Muscle of leg (tissue), 16 donors: ENCODE measurements around the gene RNPS1. TPM values are rescaled to one million over a fixed set of nuclear protein-coding genes. Genes with fewer than 3 reads are reported as not detected.

Experiments used
- DNase-seq: peaks from one replicate; pipeline ENCODE4 v3.0.0; 2013
- H3K27ac ChIP-seq: one replicate; pipeline ENCODE4 v1.5.1; 2013; ENCODE audit warnings: mild to moderate bottlenecking, low read length, control low read depth
- H3K27me3 ChIP-seq: one replicate; pipeline ENCODE4 v1.6.1; 2013; ENCODE audit warnings: low read length; ENCODE audit not compliant: control insufficient read depth, insufficient read depth
- H3K36me3 ChIP-seq: one replicate; pipeline ENCODE4 v1.6.1; 2013; ENCODE audit warnings: low read length; ENCODE audit not compliant: control insufficient read depth, insufficient read depth
- H3K4me1 ChIP-seq: one replicate; pipeline ENCODE4 v1.6.1; 2013; ENCODE audit warnings: low read length; ENCODE audit not compliant: control insufficient read depth, insufficient read depth
- H3K4me3 ChIP-seq: one replicate; pipeline ENCODE4 v1.5.1; 2013; ENCODE audit warnings: low read length, control low read depth
- H3K9me3 ChIP-seq: replicated peaks from 2 replicates; pipeline ENCODE4 v1.6.1; 2013; ENCODE audit warnings: low read depth, low read length; ENCODE audit not compliant: control insufficient read depth
- WGBS: methylation state at CpG from one replicate; pipeline ENCODE4 v1.1.5; 2013; ENCODE audit warnings: missing lambda C conversion rate; ENCODE audit not compliant: insufficient coverage; 5-methylcytosine and 5-hydroxymethylcytosine counted together
- long read RNA-seq, 11 donors: transcript quantifications; one replicate each; lab custom pipeline, GENCODE V29; 2026
- polyA plus RNA-seq, 8 donors: library from polyadenylated mRNA; unstranded; fragments of 120-200 nt; gene quantifications; one replicate each; pipeline versions ENCODE4 v1.2.1 to v1.2.3, GENCODE V29; 2013; ENCODE audit warnings: inconsistent platforms in 1 of 8, low replicate concordance in 1 of 8; ENCODE audit not compliant: insufficient read length in 8 of 8, insufficient read depth in 1 of 8
- total RNA-seq: library from RNA; stranded (reverse); fragments of 120-200 nt; gene quantifications from one replicate; pipeline ENCODE4 v1.2.4, GENCODE V29; 2013

RNPS1 gene, protein sequence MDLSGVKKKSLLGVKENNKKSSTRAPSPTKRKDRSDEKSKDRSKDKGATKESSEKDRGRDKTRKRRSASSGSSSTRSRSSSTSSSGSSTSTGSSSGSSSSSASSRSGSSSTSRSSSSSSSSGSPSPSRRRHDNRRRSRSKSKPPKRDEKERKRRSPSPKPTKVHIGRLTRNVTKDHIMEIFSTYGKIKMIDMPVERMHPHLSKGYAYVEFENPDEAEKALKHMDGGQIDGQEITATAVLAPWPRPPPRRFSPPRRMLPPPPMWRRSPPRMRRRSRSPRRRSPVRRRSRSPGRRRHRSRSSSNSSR
- total RNA-seq, result 80.7 TPM
- polyA plus RNA-seq, result 100 to 1,000 TPM; 169 to 198 (median 188) TPM
- long read RNA-seq, donor 1, transcript RNPS1-202 (8 exons, 2,241 nt), result major isoform, 20 of 40 reads
- long read RNA-seq, donor 1, transcript RNPS1-220 (7 exons, 2,037 nt), result minor isoform, 8 of 40 reads
- long read RNA-seq, donor 1, partial matches to known transcripts, result 0 of 40 reads
- long read RNA-seq, donor 1, other reads (novel, unspliced or antisense), result 0 of 40 reads
- long read RNA-seq, donor 2, partial matches to known transcripts, result 0 of 5 reads
- long read RNA-seq, donor 2, other reads (novel, unspliced or antisense), result 0 of 5 reads
- long read RNA-seq, donor 3, transcript RNPS1-202 (8 exons, 2,241 nt), result major isoform, 34 of 82 reads
- long read RNA-seq, donor 3, transcript RNPS1-220 (7 exons, 2,037 nt), result minor isoform, 16 of 82 reads
- long read RNA-seq, donor 3, transcript RNPS1-217 (7 exons, 1,514 nt), result minor isoform, 9 of 82 reads
- long read RNA-seq, donor 3, transcript RNPS1-206 (2 exons, 2,223 nt), result minor isoform, 5 of 82 reads
- long read RNA-seq, donor 3, partial matches to known transcripts, result 6 of 82 reads
- long read RNA-seq, donor 3, other reads (novel, unspliced or antisense), result 0 of 82 reads
- long read RNA-seq, donor 4, transcript RNPS1-220 (7 exons, 2,037 nt), result minor isoform, 6 of 61 reads
- long read RNA-seq, donor 4, transcript RNPS1-202 (8 exons, 2,241 nt), result major isoform, 25 of 61 reads
- long read RNA-seq, donor 4, transcript RNPS1-217 (7 exons, 1,514 nt), result minor isoform, 8 of 61 reads
- long read RNA-seq, donor 4, transcript RNPS1-219 (6 exons, 1,685 nt), result minor isoform, 5 of 61 reads
- long read RNA-seq, donor 4, partial matches to known transcripts, result 10 of 61 reads
- long read RNA-seq, donor 4, other reads (novel, unspliced or antisense), result 0 of 61 reads
- long read RNA-seq, donor 5, transcript RNPS1-219 (6 exons, 1,685 nt), result minor isoform, 7 of 180 reads
- long read RNA-seq, donor 5, transcript RNPS1-217 (7 exons, 1,514 nt), result minor isoform, 17 of 180 reads
- long read RNA-seq, donor 5, transcript RNPS1-220 (7 exons, 2,037 nt), result minor isoform, 33 of 180 reads
- long read RNA-seq, donor 5, transcript RNPS1-202 (8 exons, 2,241 nt), result major isoform, 74 of 180 reads
- long read RNA-seq, donor 5, partial matches to known transcripts, result 28 of 180 reads
- long read RNA-seq, donor 5, other reads (novel, unspliced or antisense), result 5 of 180 reads
- long read RNA-seq, donor 6, transcript RNPS1-217 (7 exons, 1,514 nt), result minor isoform, 12 of 121 reads
- long read RNA-seq, donor 6, transcript RNPS1-202 (8 exons, 2,241 nt), result major isoform, 47 of 121 reads
- long read RNA-seq, donor 6, transcript RNPS1-220 (7 exons, 2,037 nt), result minor isoform, 12 of 121 reads
- long read RNA-seq, donor 6, transcript RNPS1-206 (2 exons, 2,223 nt), result minor isoform, 8 of 121 reads
- long read RNA-seq, donor 6, partial matches to known transcripts, result 23 of 121 reads
- long read RNA-seq, donor 6, other reads (novel, unspliced or antisense), result 0 of 121 reads
- long read RNA-seq, donor 7, transcript RNPS1-217 (7 exons, 1,514 nt), result minor isoform, 9 of 90 reads
- long read RNA-seq, donor 7, transcript RNPS1-202 (8 exons, 2,241 nt), result major isoform, 35 of 90 reads
- long read RNA-seq, donor 7, transcript RNPS1-219 (6 exons, 1,685 nt), result minor isoform, 11 of 90 reads
- long read RNA-seq, donor 7, transcript RNPS1-220 (7 exons, 2,037 nt), result minor isoform, 14 of 90 reads
- long read RNA-seq, donor 7, partial matches to known transcripts, result 11 of 90 reads
- long read RNA-seq, donor 7, other reads (novel, unspliced or antisense), result 0 of 90 reads
- long read RNA-seq, donor 8, transcript RNPS1-219 (6 exons, 1,685 nt), result minor isoform, 7 of 61 reads
- long read RNA-seq, donor 8, transcript RNPS1-202 (8 exons, 2,241 nt), result major isoform, 19 of 61 reads
- long read RNA-seq, donor 8, transcript RNPS1-220 (7 exons, 2,037 nt), result minor isoform, 5 of 61 reads
- long read RNA-seq, donor 8, partial matches to known transcripts, result 16 of 61 reads
- long read RNA-seq, donor 8, other reads (novel, unspliced or antisense), result 0 of 61 reads
- long read RNA-seq, donor 9, transcript RNPS1-202 (8 exons, 2,241 nt), result major isoform, 28 of 77 reads
- long read RNA-seq, donor 9, transcript RNPS1-217 (7 exons, 1,514 nt), result minor isoform, 5 of 77 reads
- long read RNA-seq, donor 9, transcript RNPS1-220 (7 exons, 2,037 nt), result minor isoform, 10 of 77 reads
- long read RNA-seq, donor 9, partial matches to known transcripts, result 22 of 77 reads
- long read RNA-seq, donor 9, other reads (novel, unspliced or antisense), result 0 of 77 reads
- long read RNA-seq, donor 10, transcript RNPS1-202 (8 exons, 2,241 nt), result major isoform, 30 of 106 reads
- long read RNA-seq, donor 10, transcript RNPS1-220 (7 exons, 2,037 nt), result minor isoform, 11 of 106 reads
- long read RNA-seq, donor 10, transcript RNPS1-221 (1 exons, 1,826 nt), result minor isoform, 11 of 106 reads
- long read RNA-seq, donor 10, transcript RNPS1-217 (7 exons, 1,514 nt), result minor isoform, 12 of 106 reads
- long read RNA-seq, donor 10, partial matches to known transcripts, result 25 of 106 reads
- long read RNA-seq, donor 10, other reads (novel, unspliced or antisense), result 0 of 106 reads
- long read RNA-seq, donor 11, transcript RNPS1-202 (8 exons, 2,241 nt), result major isoform, 37 of 82 reads
- long read RNA-seq, donor 11, transcript RNPS1-217 (7 exons, 1,514 nt), result minor isoform, 9 of 82 reads
- long read RNA-seq, donor 11, transcript RNPS1-219 (6 exons, 1,685 nt), result minor isoform, 6 of 82 reads
- long read RNA-seq, donor 11, transcript RNPS1-220 (7 exons, 2,037 nt), result minor isoform, 11 of 82 reads
- long read RNA-seq, donor 11, partial matches to known transcripts, result 10 of 82 reads
- long read RNA-seq, donor 11, other reads (novel, unspliced or antisense), result 0 of 82 reads

DNA sequence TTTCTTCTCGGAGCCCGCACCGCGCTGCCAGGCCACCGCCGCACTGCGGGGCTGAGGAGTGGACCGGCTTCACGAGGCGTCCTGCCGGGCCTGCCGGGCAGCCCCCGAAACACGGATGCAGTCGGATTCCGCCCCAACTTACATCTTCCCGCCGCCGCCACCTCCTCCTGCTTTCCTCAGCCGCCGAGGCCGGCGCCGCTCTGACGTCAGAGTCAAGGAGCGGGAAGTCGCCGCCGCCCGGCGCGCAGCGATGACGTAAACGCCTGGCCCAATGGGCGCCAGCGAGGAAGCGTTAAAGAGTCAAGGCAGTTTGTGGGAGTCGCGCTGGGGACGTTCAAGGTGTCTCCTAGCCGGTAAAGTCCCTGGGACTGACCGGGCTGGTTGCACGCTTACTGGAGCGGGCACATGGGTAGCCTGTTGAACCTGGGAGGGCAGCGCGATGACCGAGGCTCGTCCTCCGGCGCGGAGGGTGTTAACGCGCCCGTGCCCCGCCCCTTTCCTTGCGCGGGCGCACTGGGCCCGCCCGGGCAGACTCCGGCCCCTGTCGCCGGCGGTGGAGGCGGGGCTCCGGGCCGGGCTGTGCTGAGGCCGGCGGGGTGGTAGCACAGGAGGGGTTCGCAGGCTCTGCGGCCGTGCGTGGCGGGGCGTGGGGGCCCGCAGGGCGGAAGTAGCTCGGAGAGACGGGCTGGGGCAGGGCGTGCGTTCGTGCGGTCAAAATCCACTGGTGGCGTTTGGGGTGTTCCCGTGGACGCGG is at the start of gene RNPS1:
Gene RNPS1 (minus strand): TSS at position 214 of the 754 bp plus-strand sequence. CDS start 3,483 bp downstream, outside the sequence.
- H3K27ac ChIP-seq, result peak within 1 kb of the TSS; percentile 97
- H3K4me1 ChIP-seq, result peaks cover 27% of the 10 kb centered on the region
- peak; percentile 99 for DNase-seq
- H3K36me3 ChIP-seq, result peaks cover 19% of the 10 kb centered on the region
- H3K4me3 ChIP-seq, result peak within 1 kb of the TSS; percentile 77
- no peaks in the 10 kb centered on the region for H3K27me3 ChIP-seq
- H3K9me3 ChIP-seq, result no peaks in the 10 kb centered on the region
- under 1% methylated on average over 85 of the region's 88 CpGs for WGBS

GRCh38 chr16:2317231-2318020 is 49.5 kb upstream of the RNPS1 start:
- Histone ChIP-seq H3K9me3 (no peaks in the 10 kb centered on the region), H3K4me3 (no peak overlapping the region), H3K27me3 (no peaks in the 10 kb centered on the region), H3K27ac (no peak overlapping the region), H3K4me1 (peaks cover 2% of the 10 kb centered on the region), H3K36me3 (peaks cover 9% of the 10 kb centered on the region)
- whole genome bisulfite sequencing, result 87% methylated on average over 24 of the region's 26 CpGs
- no peak for DNase-seq

DNA sequence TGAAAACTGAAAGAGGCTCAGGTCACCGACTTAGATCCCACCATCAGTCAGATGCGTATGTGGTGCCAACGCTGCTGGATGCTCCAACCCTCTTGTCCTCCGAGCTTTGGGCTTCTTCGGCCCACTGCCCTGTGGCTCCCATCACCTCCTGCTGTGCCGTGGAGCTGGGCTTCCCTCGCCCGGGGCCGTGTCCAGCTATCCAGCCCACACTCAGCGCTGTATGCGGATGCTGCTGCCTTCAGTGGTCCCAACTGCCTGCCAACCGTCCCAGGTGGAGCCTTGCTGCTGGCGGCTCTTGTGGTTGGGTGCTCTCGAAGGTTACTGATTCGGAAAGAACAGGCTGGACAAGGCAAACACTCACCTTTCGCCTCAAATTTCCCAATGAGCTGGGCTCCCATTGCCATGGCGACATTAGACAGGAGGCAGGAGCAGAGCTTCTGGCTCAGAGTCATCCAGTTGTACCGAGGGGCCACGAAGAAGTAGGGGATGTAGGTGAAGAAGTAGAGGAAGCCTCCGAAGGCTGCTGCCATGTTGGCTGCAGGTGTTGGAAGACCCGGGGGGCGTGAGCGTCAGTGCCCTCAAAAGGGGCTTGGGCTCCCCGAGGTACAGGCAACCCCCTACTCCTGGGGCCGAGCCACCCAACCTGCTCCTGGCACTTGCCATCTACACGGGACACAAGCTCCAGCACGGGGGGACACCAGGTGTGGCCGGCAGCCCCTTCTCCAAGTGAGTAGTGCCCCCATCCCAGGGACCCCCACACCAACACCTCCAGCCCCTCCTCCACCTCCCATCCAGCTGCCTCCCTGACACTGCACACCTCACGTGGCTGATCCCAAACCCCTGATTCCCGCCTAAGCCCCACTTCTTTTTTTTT is 40.4 kb upstream of the RNPS1 start:
- no peak overlapping the region for H3K27ac ChIP-seq
- H3K4me3 ChIP-seq, result no peak overlapping the region
- no peaks in the 10 kb centered on the region for H3K27me3 ChIP-seq
- no peak for DNase-seq
- H3K4me1 ChIP-seq, result no peaks in the 10 kb centered on the region
- H3K9me3 ChIP-seq, result no peaks in the 10 kb centered on the region
- WGBS, result 91% methylated on average over 28 of the region's 30 CpGs
- H3K36me3 ChIP-seq, result peaks cover 4% of the 10 kb centered on the region

DNA sequence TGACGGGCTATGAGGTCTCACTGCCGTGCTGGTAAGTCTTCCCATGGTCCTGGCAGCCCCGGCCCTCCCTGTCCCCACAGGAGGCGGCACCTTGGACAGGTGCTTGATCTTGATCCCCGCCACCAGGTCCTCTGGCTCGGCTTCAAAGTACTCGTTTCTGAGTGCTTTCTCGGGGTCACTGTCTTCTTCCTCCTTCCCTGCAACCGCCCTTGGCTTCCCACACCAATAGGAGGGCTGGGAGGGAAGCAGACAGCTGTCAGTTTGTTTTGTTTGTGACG is 31.9 kb upstream of the RNPS1 start:
- Histone ChIP-seq H3K36me3 (peaks cover 11% of the 10 kb centered on the region), H3K4me1 (no peaks in the 10 kb centered on the region), H3K27ac (no peak overlapping the region), H3K9me3 (no peaks in the 10 kb centered on the region), H3K4me3 (no peak overlapping the region), H3K27me3 (no peaks in the 10 kb centered on the region)
- DNase-seq, result no peak
- WGBS, result 27% methylated on average over 7 of the region's 10 CpGs

DNA sequence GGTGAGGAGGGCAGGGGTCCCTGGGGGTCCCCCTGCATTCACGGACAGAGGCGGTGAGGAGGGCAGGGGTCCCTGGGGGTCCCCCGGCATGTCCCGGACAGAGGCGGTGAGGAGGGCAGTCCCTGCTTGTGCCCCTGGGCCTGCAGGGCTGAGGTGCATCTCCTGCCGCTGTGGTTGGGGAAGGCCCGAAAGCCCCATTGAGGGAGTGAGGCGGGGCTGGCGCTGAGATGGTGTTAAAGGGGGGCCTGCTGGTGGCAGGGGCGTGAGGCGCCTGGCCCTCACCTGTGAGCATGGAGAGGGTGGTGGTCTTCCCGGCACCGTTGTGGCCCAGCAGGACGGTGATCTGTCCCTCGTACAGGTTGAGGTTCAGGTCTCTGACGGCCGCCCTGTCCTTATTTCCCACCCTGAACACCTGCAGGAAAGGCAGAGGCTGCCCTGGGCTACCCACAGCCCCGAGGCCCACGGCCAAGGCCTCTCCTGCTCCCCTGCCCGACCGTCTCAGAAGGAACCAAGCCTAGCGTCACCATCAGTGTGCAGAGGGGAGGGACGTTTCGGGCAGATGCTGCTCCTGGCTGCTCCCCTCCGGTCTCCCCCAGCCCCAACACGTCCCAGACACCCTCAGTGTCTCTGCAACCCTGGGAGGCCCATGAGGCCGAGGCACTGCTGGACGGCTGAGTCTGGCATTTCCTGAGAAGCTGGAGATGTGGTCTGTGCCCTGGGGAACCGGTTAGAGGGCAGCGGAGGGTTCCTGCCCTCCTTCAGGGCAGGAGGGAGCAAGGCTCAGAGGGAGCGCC is 31.4 kb upstream of the RNPS1 start:
- Histone ChIP-seq H3K4me3 (no peak overlapping the region), H3K36me3 (peaks cover 11% of the 10 kb centered on the region), H3K27ac (no peak overlapping the region), H3K9me3 (no peaks in the 10 kb centered on the region), H3K4me1 (no peaks in the 10 kb centered on the region), H3K27me3 (no peaks in the 10 kb centered on the region)
- WGBS, result 73% methylated on average over 21 of the region's 31 CpGs
- no peak for DNase-seq

GRCh38 chr16:2298621-2299020 is 30.7 kb upstream of the RNPS1 start:
- 87% methylated on average over 3 of the region's 9 CpGs for WGBS
- Histone ChIP-seq H3K4me3 (no peak overlapping the region), H3K36me3 (peaks cover 11% of the 10 kb centered on the region), H3K27me3 (no peaks in the 10 kb centered on the region), H3K27ac (no peak overlapping the region), H3K4me1 (no peaks in the 10 kb centered on the region), H3K9me3 (no peaks in the 10 kb centered on the region)
- DNase-seq, result no peak
